NCI-H2196 treated with DMSO at 0.1 percent for 48 hours (cell line): ENCODE results near the gene GSTCD.
"Not testable (repeated sequence)": the region's sequence is repeated elsewhere in the genome, so short reads cannot be mapped to it uniquely, and the experiment has no call there.

ENCODE experiments used
- DNase-seq: peaks from one replicate; lab custom pipeline; 2025; ENCODE audit not compliant: unreplicated experiment; lab: John Stamatoyannopoulos, UW

GSTCD gene

GRCh38 chr4:105715692-105716278, 7.2 kb downstream of the GSTCD start:
- DNase-seq, result peak; percentile 8

GRCh38 chr4:105719204-105719603, 10.6 kb downstream of the GSTCD start:
- DNase-seq, result no peak

GRCh38 chr4:105725623-105726022, 17.0 kb downstream of the GSTCD start:
- no peak for DNase-seq

GRCh38 chr4:105729895-105730294, 21.3 kb downstream of the GSTCD start:
- not testable (repeated sequence) for DNase-seq

GRCh38 chr4:105735217-105735616, 26.6 kb downstream of the GSTCD start:
- DNase-seq, result not testable (repeated sequence)

- DNase-seq, result no peak
Measured at GRCh38 chr4:105741548-105741947, 33.0 kb downstream of the GSTCD start.

GRCh38 chr4:105748222-105748621, 39.6 kb downstream of the GSTCD start:
- no peak for DNase-seq

GRCh38 chr4:105751718-105752299, 43.2 kb downstream of the GSTCD start:
- DNase-seq, result no peak

- DNase-seq, result no peak
Measured at GRCh38 chr4:105753361-105753760, 44.8 kb downstream of the GSTCD start.

GRCh38 chr4:105755375-105755774, 46.8 kb downstream of the GSTCD start:
- DNase-seq, result no peak

GRCh38 chr4:105758958-105759357, 50.4 kb downstream of the GSTCD start:
- no peak for DNase-seq

GRCh38 chr4:105765690-105766407, 57.3 kb downstream of the GSTCD start:
- DNase-seq, result no peak

- DNase-seq, result no peak
Measured at GRCh38 chr4:105767579-105767978, 59.0 kb downstream of the GSTCD start.

- not testable (repeated sequence) for DNase-seq
Measured at GRCh38 chr4:105770524-105770923, 61.9 kb downstream of the GSTCD start.

GRCh38 chr4:105772065-105772464, 63.5 kb downstream of the GSTCD start:
- DNase-seq, result not testable (repeated sequence)

- DNase-seq, result not testable (repeated sequence)
Measured at GRCh38 chr4:105775760-105776415, 67.3 kb downstream of the GSTCD start.

GRCh38 chr4:105780176-105780575, 71.6 kb downstream of the GSTCD start:
- no peak for DNase-seq

- DNase-seq, result no peak
Measured at GRCh38 chr4:105784761-105785160, 76.2 kb downstream of the GSTCD start.

GRCh38 chr4:105785792-105786191, 77.2 kb downstream of the GSTCD start:
- no peak for DNase-seq

GRCh38 chr4:105786748-105787147, 78.2 kb downstream of the GSTCD start:
- no peak for DNase-seq

- no peak for DNase-seq
Measured at GRCh38 chr4:105797225-105797624, 88.6 kb downstream of the GSTCD start.
